ENCODE measurements around the gene CYTH1.

The CYTH1 gene

GRCh38 chr17:78785011-78785662 lies 3.1 kb upstream of the CYTH1 start:
- H3K9me3 ChIP-seq (ENCODE audit: severe bottlenecking), result no peaks in the 10 kb centered on the region
- TF ChIP-seq CTCF (IDR thresholded peaks at IDR 0.05; ENCODE audit: low read depth, low read length), result no peak
- H3K27me3 ChIP-seq (ENCODE audit: insufficient read depth, low read depth, severe bottlenecking), result no peaks in the 10 kb centered on the region
- H3K36me3 ChIP-seq, result peaks cover 8% of the 10 kb centered on the region; the same call in 1 of the 2 replicates
- peak; percentile 79 for DNase-seq
- peak overlapping the region; percentile 89 for H3K27ac ChIP-seq
- peak overlapping the region; percentile 66 for H3K4me3 ChIP-seq (ENCODE audit: low read depth, low read length)

DNA sequence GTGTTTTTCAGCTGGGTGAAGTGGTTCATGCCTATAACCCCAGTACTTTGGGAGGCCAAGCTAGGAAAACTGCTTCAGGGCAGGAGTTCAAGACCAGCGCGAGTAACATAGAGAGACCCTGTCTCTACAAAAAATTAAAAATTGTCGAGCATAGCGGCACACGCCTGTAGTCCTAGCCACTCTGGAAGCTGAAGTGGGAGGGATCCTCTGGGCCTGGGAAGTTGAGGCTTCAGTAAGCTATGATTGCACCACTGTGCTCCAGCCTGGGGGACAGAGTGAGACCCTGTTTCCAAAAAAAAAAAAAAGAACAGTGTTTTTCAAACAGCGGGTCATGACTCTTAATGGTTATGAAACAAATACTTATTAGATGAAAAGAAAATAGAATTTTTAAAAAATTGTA lies 2.3 kb upstream of the CYTH1 start:
- Histone ChIP-seq H3K36me3 (peaks cover 9% of the 10 kb centered on the region; the same call in 1 of the 2 replicates), H3K27ac (peak overlapping the region; percentile 89), H3K9me3 (ENCODE audit: severe bottlenecking) (no peaks in the 10 kb centered on the region), H3K4me3 (ENCODE audit: low read depth, low read length) (peak overlapping the region; percentile 66), H3K27me3 (ENCODE audit: insufficient read depth, low read depth, severe bottlenecking) (no peaks in the 10 kb centered on the region)
- TF ChIP-seq CTCF (IDR thresholded peaks at IDR 0.05; ENCODE audit: low read depth, low read length), result no peak
- peak; percentile 53 for DNase-seq

DNA sequence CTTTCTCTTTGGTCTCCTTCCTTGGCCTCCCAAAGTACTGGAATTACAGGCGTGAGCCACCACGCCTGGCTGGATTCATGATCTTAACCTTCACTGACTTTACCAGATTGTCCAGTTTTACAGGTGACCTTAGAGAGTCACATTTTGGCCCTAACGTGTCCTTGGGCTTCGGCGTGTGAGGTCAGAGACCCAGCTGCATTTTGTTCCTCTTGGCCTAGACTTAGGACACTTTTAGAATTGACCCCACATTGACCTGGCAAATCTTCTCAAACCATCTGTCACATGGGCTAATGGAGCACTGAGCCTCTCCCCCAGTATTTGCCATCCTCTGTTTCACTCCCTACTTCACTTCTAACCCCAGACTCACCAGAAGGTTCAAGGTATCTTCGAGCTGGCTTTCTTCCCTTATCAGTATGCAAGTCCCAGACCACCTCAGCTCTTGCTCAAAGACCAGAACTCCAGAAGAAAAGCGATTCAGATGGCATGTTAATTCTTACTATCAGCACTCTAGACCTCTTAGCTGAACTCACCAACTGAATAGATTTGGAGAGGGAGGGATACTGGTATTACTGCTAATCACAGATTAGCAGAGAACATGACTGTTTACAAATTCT lies 1.7 kb upstream of the CYTH1 start:
- Histone ChIP-seq H3K27ac (peak overlapping the region; percentile 89), H3K27me3 (ENCODE audit: insufficient read depth, low read depth, severe bottlenecking) (no peaks in the 10 kb centered on the region), H3K36me3 (peaks cover 9% of the 10 kb centered on the region; the same call in 1 of the 2 replicates), H3K9me3 (ENCODE audit: severe bottlenecking) (no peaks in the 10 kb centered on the region), H3K4me3 (ENCODE audit: low read depth, low read length) (peak overlapping the region; percentile 66)
- peak; percentile 86 for DNase-seq
- no peak for TF ChIP-seq CTCF (IDR thresholded peaks at IDR 0.05; ENCODE audit: low read depth, low read length)

- peak; percentile 51 for DNase-seq
- peak overlapping the region; percentile 85 for H3K4me3 ChIP-seq (ENCODE audit: low read depth, low read length)
- no peaks in the 10 kb centered on the region for H3K27me3 ChIP-seq (ENCODE audit: insufficient read depth, low read depth, severe bottlenecking)
- TF ChIP-seq CTCF (IDR thresholded peaks at IDR 0.05; ENCODE audit: low read depth, low read length), result no peak
- H3K9me3 ChIP-seq (ENCODE audit: severe bottlenecking), result no peaks in the 10 kb centered on the region
- H3K36me3 ChIP-seq, result peaks cover 7% of the 10 kb centered on the region; the same call in 1 of the 2 replicates
- H3K27ac ChIP-seq, result peak overlapping the region; percentile 80
These were observed 775 bp downstream of the CYTH1 start for GRCh38 chr17:78781104-78781892.

DNA sequence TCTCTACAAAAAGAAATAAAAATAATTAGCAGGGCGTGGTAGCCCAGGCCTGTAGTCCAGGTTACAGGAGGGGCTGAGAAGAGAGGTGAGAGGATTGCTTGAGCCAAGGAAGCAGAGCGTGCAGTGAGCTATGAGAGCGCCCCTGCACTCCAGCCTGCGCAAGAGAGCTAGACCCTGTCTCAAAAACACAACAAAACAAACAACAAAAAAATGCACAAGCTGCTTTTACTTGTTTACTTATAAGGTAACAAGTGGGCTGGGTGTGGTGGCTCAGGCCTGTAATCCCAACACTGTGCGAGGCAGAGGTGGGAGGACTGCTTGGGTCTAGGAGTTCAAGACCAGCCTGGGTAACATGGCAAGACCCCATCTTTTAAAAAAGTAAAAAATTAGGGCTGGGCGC lies 1.7 kb downstream of the CYTH1 start:
- no peak for TF ChIP-seq CTCF (IDR thresholded peaks at IDR 0.05; ENCODE audit: low read depth, low read length)
- Histone ChIP-seq H3K27me3 (ENCODE audit: insufficient read depth, low read depth, severe bottlenecking) (no peaks in the 10 kb centered on the region), H3K9me3 (ENCODE audit: severe bottlenecking) (no peaks in the 10 kb centered on the region), H3K27ac (peak overlapping the region; percentile 80), H3K36me3 (peaks cover 12% of the 10 kb centered on the region), H3K4me3 (ENCODE audit: low read depth, low read length) (peak overlapping the region; percentile 85)
- DNase-seq, result no peak
